Keratinocyte (primary cell): ENCODE data around the gene RPL37A. TPM values are rescaled to one million over a fixed set of nuclear protein-coding genes. Genes with fewer than 3 reads are reported as not detected.

ENCODE experiments used
- DNase-seq: peaks from one replicate; pipeline ENCODE4 v3.0.0-alpha.2; 2011; ENCODE audit warnings: low read depth, missing footprints, low spot score
- FAIRE-seq: peaks from 2 replicates; lab custom pipeline; 2011; peaks lifted over from hg19 to GRCh38; lab: Jason Lieb, UNC
- H2AFZ ChIP-seq: 2 replicates; pipeline ENCODE4 v1.6.0; 2012; ENCODE audit warnings: low read length, control low read depth, inconsistent platforms; ENCODE audit not compliant: control insufficient read depth
- H3K27ac ChIP-seq: 2 replicates; pipeline ENCODE4 v1.5.1; 2011; ENCODE audit warnings: low read length; ENCODE audit not compliant: control insufficient read depth, insufficient read depth
- H3K27me3 ChIP-seq: 3 replicates; pipeline ENCODE4 v1.6.0; 2011; ENCODE audit warnings: low read length; ENCODE audit not compliant: control insufficient read depth, insufficient read depth; ENCODE audit errors: extremely low read depth
- H3K36me3 ChIP-seq, 2 experiments: 2 replicates in 1 of 2; 3 replicates in 1 of 2; pipeline ENCODE4 v1.5.1; 2011; ENCODE audit warnings: low read length in 2 of 2, mild to moderate bottlenecking in 1 of 2; ENCODE audit not compliant: control insufficient read depth in 2 of 2, insufficient read depth in 2 of 2; ENCODE audit errors: extremely low read depth in 1 of 2
- H3K4me1 ChIP-seq: 3 replicates; pipeline ENCODE4 v1.5.1; 2011; ENCODE audit warnings: low read length; ENCODE audit not compliant: control insufficient read depth, insufficient read depth; ENCODE audit errors: extremely low read depth
- H3K4me2 ChIP-seq: 3 replicates; pipeline ENCODE4 v1.6.0; 2011; ENCODE audit warnings: low read depth, low read length; ENCODE audit not compliant: control insufficient read depth, insufficient read depth; ENCODE audit errors: extremely low read depth
- H3K4me3 ChIP-seq, 3 experiments: fragments of 200-600 bp in 1 of 3; sonication (generic) in 1 of 3; 2 replicates in 2 of 3; 3 replicates in 1 of 3; pipeline ENCODE4 v1.5.1; 2011 to 2016; ENCODE audit warnings: low read length in 3 of 3, mild to moderate bottlenecking in 3 of 3, control low read depth in 2 of 3, inconsistent platforms in 1 of 3, low read depth in 1 of 3, mixed read lengths in 1 of 3, mixed run types in 1 of 3, moderate library complexity in 1 of 3; ENCODE audit not compliant: control insufficient read depth in 2 of 3, insufficient read depth in 2 of 3; ENCODE audit errors: extremely low read depth in 1 of 3
- H3K79me2 ChIP-seq: 2 replicates; pipeline ENCODE4 v1.6.0; 2012; ENCODE audit warnings: low read length; ENCODE audit not compliant: control insufficient read depth, insufficient read depth
- H3K9ac ChIP-seq: 3 replicates; pipeline ENCODE4 v1.6.0; 2011; ENCODE audit warnings: low read length; ENCODE audit not compliant: control insufficient read depth, insufficient read depth; ENCODE audit errors: extremely low read depth
- H3K9me1 ChIP-seq: 3 replicates; pipeline ENCODE4 v1.6.0; 2011; ENCODE audit warnings: low read length; ENCODE audit not compliant: control insufficient read depth, insufficient read depth; ENCODE audit errors: extremely low read depth
- H3K9me3 ChIP-seq: 2 replicates; pipeline ENCODE4 v1.5.1; 2012; ENCODE audit warnings: low read depth, low read length; ENCODE audit not compliant: control insufficient read depth
- H4K20me1 ChIP-seq: 3 replicates; pipeline ENCODE4 v1.6.0; 2011; ENCODE audit warnings: low read length; ENCODE audit not compliant: control insufficient read depth, insufficient read depth; ENCODE audit errors: extremely low read depth
- CTCF ChIP-seq, 3 experiments: IDR thresholded peaks in 1 of 3; conservative IDR thresholded peaks in 1 of 3; optimal IDR thresholded peaks in 1 of 3; 2 replicates in 2 of 3; 3 replicates in 1 of 3; pipeline versions ENCODE3 to v1.5.1; 2011; ENCODE audit warnings: low read length in 3 of 3, mild to moderate bottlenecking in 3 of 3, moderate library complexity in 2 of 3, control low read depth in 1 of 3, inconsistent platforms in 1 of 3; ENCODE audit not compliant: insufficient read depth in 2 of 3; ENCODE audit errors: extremely low read depth in 1 of 3
- EZH2 ChIP-seq: IDR thresholded peaks from one replicate; pipeline ENCODE4 v1.6.1; 2012; ENCODE audit warnings: inconsistent platforms, mild to moderate bottlenecking, low read length, moderate library complexity
- dilution Hi-C: fragments of 300-500 bp; cut with MboI; formaldehyde crosslinking; loops from one replicate; pipeline ENCODE4 v1.7.0; 2020; ENCODE audit warnings: low sequenced_read_pairs; ENCODE audit not compliant: extremely low pct_ligation_motif_present
- polyA plus RNA-seq, 5 experiments: library from polyadenylated mRNA; depleted of rRNA in 3 of 5; stranded (reverse) in 3 of 5; stranded (forward) in 1 of 5; unstranded in 1 of 5; fragments of >200 nt; gene quantifications; 1 replicate in 1 of 5; 2 replicates in 3 of 5; 3 replicates in 1 of 5; pipeline versions ENCODE4 v1.2.1 to v1.2.3, GENCODE V29; 2011 to 2012; ENCODE audit warnings: missing spikeins in 2 of 5, low read depth in 1 of 5, low replicate concordance in 1 of 5

The RPL37A gene
- polyA plus RNA-seq, 1 donor (not counting 4 experiments of a cell fraction or from before 2014, with no cell fraction given), result 4,257 TPM

- Histone ChIP-seq H3K79me2 (no peaks in the 10 kb centered on the region), H3K4me2 (peak overlapping the region; percentile 80), H2AFZ (peak overlapping the region; percentile 51), H3K27ac (peak overlapping the region; percentile 53), H3K4me1 (peaks cover 65% of the 10 kb centered on the region), H3K27me3 (no peaks in the 10 kb centered on the region), H3K9me1 (no peaks in the 10 kb centered on the region), H3K9me3 (no peaks in the 10 kb centered on the region), H3K4me3 (peak overlapping the region in 1 of 3 experiments; percentile 26), H3K9ac (no peak overlapping the region), H4K20me1 (no peaks in the 10 kb centered on the region), H3K36me3 (no peaks in the 10 kb centered on the region)
- DNase-seq (no peak), FAIRE-seq (peak; percentile 86)
- dilution Hi-C loops, result no loop called here
- no peak for TF ChIP-seq CTCF (optimal IDR thresholded peaks at IDR 0.05 in 1 of 3, IDR thresholded peaks at IDR 0.05 in 1 of 3, conservative IDR thresholded peaks at IDR 0.05 in 1 of 3; ENCODE audit: extremely low read depth in 1 of 3, insufficient read depth in 2 of 3, low read length in 3 of 3)
- TF ChIP-seq EZH2, result no peak
Measured at GRCh38 chr2:216535454-216535995, 36.9 kb downstream of the RPL37A start.

- DNase-seq, result no peak
- dilution Hi-C loops, result no loop called here
- Histone ChIP-seq H3K79me2 (no peaks in the 10 kb centered on the region), H4K20me1 (no peaks in the 10 kb centered on the region), H3K9me3 (no peaks in the 10 kb centered on the region), H3K4me1 (peaks cover 73% of the 10 kb centered on the region), H3K36me3 (no peaks in the 10 kb centered on the region), H3K9ac (no peak overlapping the region), H3K27me3 (no peaks in the 10 kb centered on the region), H3K9me1 (no peaks in the 10 kb centered on the region), H3K4me2 (peak overlapping the region; percentile 80), H3K27ac (no peak overlapping the region), H3K4me3 (no peak overlapping the region), H2AFZ (peak overlapping the region; percentile 14)
- TF ChIP-seq EZH2 (no peak), CTCF (optimal IDR thresholded peaks at IDR 0.05 in 1 of 3, IDR thresholded peaks at IDR 0.05 in 1 of 3, conservative IDR thresholded peaks at IDR 0.05 in 1 of 3; ENCODE audit: extremely low read depth in 1 of 3, insufficient read depth in 2 of 3, low read length in 3 of 3) (no peak)
- FAIRE-seq, result peak; percentile 51
Measured at GRCh38 chr2:216536734-216537210, 38.1 kb downstream of the RPL37A start.
